GM21367 (cell line): ENCODE data around the gene CERS6.

Experiments
- ATAC-seq: cut with Tn5 transposase; IDR thresholded peaks from one replicate; pipeline ENCODE4 v1.9.1; 2021; ENCODE audit not compliant: unreplicated experiment

The CERS6 gene

GRCh38 chr2:168692132-168692744, 236.2 kb downstream of the CERS6 start:
- no peak for ATAC-seq

GRCh38 chr2:168694173-168694572, 238.1 kb downstream of the CERS6 start:
- ATAC-seq = no peak

DNA sequence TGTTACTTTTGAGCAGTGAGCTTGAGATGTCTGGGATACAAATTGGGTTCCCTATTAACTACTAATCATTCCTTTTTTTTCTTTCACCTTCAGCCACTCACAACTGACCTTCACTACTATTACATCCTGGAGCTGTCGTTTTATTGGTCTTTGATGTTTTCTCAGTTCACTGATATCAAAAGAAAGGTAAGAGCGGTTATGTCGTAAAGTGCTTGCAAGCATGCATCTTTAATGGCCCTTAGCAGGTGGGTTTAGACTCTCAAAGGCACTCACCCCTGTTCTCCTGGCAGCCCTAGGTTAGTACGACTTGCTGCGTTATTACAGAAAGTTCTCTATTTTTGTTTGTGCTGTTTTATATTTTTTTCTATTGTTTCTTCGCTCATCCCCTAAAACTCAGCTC, 238.8 kb downstream of the CERS6 start:
- ATAC-seq = no peak

GRCh38 chr2:168697668-168698121, 241.6 kb downstream of the CERS6 start:
- ATAC-seq = no peak

- ATAC-seq = no peak
Observed at GRCh38 chr2:168698969-168699368, 242.9 kb downstream of the CERS6 start.

DNA sequence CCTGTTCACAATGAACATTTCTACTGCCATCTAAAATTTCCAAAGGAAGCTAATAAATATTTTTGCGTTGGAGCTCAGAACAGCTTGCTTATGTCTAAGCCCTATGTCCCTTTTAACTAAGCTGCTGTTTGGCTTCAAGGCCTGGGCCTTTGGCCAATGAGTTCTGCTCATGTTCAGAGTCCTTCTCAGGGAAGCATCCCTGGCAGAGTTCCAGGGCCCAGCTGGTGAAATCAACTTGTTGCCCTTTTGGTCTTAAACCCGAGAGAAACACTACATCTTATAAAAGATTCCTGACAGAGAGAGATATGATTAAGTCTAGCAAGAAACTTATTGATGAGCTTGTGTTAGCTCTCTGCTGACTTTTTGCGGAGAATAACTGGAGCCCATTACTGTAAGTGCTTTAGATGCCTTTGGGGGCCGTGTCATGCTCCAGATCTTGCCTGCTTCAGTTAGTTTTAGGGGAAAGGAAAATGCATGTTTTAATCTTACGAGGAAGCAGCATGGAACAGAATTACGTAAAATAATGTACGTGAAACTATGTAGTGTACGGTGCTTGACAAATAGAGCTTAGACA, 243.9 kb downstream of the CERS6 start:
- no peak for ATAC-seq

DNA sequence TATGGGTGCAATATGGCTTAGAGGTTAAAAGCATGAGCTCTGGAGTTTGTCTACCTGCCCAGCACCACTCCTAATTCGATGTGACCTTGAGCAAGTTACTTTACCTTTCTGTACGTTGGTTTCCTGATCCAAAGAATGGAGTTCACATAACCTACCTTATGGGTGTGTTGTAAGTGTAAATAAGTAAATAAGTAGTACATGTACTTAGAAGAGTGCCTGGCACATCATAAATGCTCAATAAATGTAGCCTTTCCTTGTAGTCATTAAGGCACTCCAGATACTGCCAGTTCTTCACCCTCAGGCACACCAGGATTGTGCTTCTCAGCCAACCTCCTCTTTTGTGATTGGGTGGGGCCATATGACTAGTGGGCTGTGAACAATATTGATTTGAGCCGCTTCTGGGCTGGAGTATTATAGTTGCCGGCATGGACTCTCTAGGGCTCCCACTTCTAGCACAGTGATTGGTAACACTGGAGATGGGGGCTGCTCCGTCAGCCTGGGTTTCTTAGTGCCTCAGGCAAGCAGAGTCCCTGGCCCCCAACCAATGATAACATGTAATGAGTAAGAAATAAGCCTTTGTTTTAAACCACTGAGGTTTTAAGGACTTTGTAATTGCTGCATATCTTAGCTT, 244.7 kb downstream of the CERS6 start:
- no peak for ATAC-seq

GRCh38 chr2:168702579-168702978, 246.5 kb downstream of the CERS6 start:
- ATAC-seq = no peak

DNA sequence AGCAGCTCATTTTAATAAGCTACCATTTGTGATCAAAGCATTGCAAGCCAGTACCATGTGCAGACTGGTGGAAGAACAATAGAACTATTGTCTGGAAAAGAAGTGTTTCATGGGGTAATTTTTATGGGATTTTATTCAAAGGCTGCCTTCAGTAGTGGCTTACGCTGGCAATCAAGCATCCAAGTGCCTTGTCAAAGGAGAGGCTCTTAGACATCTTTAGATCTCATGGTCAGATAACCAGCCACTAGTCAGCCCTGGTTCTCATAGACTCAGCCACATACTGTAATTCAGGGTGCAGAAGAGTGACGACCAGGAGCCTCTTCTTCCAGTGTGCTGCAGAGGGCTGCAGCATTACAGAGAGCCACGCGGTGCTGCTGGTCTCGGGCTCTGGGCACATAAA, 247.9 kb downstream of the CERS6 start:
- no peak for ATAC-seq

DNA sequence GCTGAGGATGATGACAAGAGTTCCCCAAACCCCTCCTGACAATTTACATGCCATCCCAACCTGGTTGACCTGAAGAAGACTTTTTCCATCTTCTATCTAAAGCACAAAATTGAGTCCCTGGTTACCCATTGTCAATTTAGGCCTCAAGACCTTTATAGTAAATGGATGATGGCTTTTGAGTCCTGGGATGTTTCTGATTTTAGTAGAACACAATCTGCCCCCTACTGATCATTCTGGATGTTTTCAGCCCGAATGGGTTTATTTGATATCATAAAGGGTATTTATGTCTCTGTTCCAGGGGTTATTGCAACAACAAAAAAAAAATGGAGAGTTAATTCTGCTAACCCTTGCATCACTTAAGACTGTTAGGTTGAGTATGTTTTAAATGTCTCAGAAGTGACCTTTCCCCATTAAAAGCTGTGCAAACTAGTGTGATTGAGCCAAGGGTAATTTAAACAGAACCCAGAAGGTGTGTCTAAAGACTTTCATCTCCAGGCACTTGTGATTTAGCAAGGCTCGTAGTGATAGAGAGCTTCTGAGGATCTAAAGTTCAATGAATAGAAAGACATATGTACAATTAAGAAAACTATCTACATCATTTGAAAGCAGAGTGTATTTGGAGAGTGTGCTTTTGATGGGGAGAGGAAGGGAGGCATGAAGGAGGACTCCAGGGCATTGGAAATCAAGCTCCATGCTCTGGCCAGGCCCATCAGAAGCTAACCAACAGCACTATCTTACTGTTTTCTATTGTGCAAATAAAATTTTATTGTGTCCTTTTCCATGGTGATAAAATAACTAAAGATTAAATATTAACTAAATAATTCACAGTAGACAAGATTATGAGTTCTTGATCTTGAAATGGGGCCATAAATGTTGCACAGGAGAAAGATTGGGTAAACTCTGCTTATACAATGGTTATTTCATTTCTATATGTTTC, 249.7 kb downstream of the CERS6 start:
- ATAC-seq = peak; percentile 44

DNA sequence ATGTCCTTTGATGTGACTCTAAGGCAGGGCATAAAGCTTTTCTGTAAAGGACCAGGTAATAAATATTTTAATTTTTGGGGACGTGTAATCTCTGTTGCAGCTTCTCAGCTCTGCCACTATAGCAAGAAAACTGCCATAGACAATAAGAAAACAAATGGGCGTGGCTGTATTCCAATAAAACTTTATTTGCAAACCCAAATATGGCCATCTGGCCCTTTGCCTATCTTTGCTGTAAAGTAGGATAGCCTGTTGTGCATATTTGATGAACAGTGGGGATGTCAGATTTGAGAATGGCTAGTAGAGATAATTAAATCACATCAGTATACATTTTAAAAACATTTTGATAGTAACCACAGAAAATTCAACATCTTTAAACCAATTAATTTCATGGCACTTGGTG, 250.7 kb downstream of the CERS6 start:
- no peak for ATAC-seq

- ATAC-seq = no peak
Observed at GRCh38 chr2:168708080-168708479, 252.0 kb downstream of the CERS6 start.

- ATAC-seq = no peak
Observed at GRCh38 chr2:168710754-168711467, 254.8 kb downstream of the CERS6 start.

DNA sequence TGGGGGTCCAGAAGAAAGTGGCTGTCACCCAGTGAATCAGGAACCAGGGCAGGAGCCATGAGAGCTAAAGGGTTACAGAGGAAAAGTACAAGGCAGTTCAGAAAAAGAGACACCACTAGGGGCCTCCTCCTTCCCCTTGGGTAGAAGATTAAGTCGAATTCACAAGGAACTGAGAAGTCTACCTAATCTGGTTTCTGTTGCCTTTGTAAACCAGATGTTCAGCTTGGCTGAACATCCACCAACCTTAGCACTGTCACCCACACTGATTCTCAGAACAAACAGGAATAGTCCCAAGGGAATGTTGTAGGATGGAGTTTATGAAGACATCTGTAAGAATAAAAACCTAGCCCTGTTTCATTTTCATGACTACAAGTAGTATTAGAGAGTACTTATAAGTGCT, 256.0 kb downstream of the CERS6 start:
- ATAC-seq = peak; percentile 98

GRCh38 chr2:168713325-168713724, 257.3 kb downstream of the CERS6 start:
- ATAC-seq = no peak

GRCh38 chr2:168715849-168716248, 259.8 kb downstream of the CERS6 start:
- no peak for ATAC-seq

- no peak for ATAC-seq
Observed at GRCh38 chr2:168716839-168717238, 260.8 kb downstream of the CERS6 start.

- no peak for ATAC-seq
Observed at GRCh38 chr2:168717790-168718502, 261.9 kb downstream of the CERS6 start.

DNA sequence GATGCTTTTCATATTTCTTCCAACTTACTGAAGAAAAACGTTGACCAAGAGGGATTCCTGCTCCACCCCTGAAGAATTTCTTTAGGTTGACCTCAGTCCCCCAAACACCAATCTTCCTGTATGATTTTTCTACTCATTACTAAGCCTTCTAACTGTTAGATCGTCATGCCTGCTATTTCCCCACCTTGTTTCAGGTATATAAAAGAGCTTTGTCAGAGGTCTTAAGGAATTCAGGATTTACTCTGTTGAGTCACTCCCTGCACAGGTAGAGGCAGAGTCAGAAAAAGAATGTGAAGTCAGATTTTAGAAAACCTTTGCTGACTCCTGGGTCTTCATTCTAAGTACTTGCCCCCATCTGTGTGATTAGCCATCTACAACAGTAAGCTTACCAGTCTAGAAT, 262.6 kb downstream of the CERS6 start:
- no peak for ATAC-seq

- no peak for ATAC-seq
Observed at GRCh38 chr2:168719446-168719845, 263.4 kb downstream of the CERS6 start.
